HepG2 (cell line): ENCODE measurements around the gene RGMA.

ENCODE experiments used
- CEBPZ ChIP-seq: IDR thresholded peaks from 2 replicates; pipeline ENCODE4 v1.6.1; 2012; ENCODE audit warnings: low read length, improper control_type of control experiment
- FOXA1 ChIP-seq, 2 experiments: fragments of 450-650 bp in 1 of 2; sonication (generic) in 1 of 2; formaldehyde crosslinking in 1 of 2; IDR thresholded peaks; 2 replicates each; pipeline versions ENCODE4 v1.4.0 to v1.6.1; 2016 to 2020; ENCODE audit warnings: missing genetic modification reagents in 1 of 2
- FOXM1 ChIP-seq: sonication (generic); formaldehyde crosslinking; IDR thresholded peaks from 2 replicates; pipeline ENCODE4 v1.5.0; 2020; ENCODE audit warnings: missing genetic modification reagents
- HES4 ChIP-seq: sonication (generic); formaldehyde crosslinking; IDR thresholded peaks from 2 replicates; pipeline ENCODE4 v1.9.0; 2021; ENCODE audit warnings: mild to moderate bottlenecking, missing genetic modification reagents, borderline replicate concordance
- MAX ChIP-seq: IDR thresholded peaks from 2 replicates; pipeline ENCODE4 v1.6.1; 2012; ENCODE audit warnings: inconsistent platforms
- PLSCR1 ChIP-seq: sonication (generic); formaldehyde crosslinking; IDR thresholded peaks from 2 replicates; pipeline ENCODE4 v1.5.0; 2020; ENCODE audit warnings: missing genetic modification reagents, mild to moderate bottlenecking, borderline replicate concordance
- YY1 ChIP-seq: IDR thresholded peaks from 2 replicates; pipeline ENCODE4 v1.6.1; 2011; ENCODE audit warnings: low read length, low read depth, moderate library complexity, mild to moderate bottlenecking; ENCODE audit not compliant: insufficient read depth, insufficient replicate concordance
- ZNF282 ChIP-seq: fragments of 450-650 bp; IDR thresholded peaks from 2 replicates; pipeline ENCODE4 v1.6.1; 2018; ENCODE audit not compliant: partially characterized antibody
- ZNF501 ChIP-seq: sonication (generic); formaldehyde crosslinking; IDR thresholded peaks from 2 replicates; pipeline ENCODE4 v1.5.1; 2020; ENCODE audit warnings: mild to moderate bottlenecking, moderate library complexity, missing genetic modification reagents
- ZNF616 ChIP-seq: sonication (generic); formaldehyde crosslinking; IDR thresholded peaks from 2 replicates; pipeline ENCODE4 v1.5.0; 2020; ENCODE audit warnings: low read depth, mild to moderate bottlenecking, missing genetic modification reagents

GRCh38 chr15:93020976-93021772, 67.8 kb downstream of the RGMA start:
- TF ChIP-seq HES4, result no peak
- TF ChIP-seq FOXA1 (IDR thresholded peaks at IDR 0.05), result no peak
- TF ChIP-seq FOXA1 (CRISPR knock-in tag; IDR thresholded peaks at IDR 0.05), result no peak
- no peak for TF ChIP-seq YY1
- no peak for TF ChIP-seq PLSCR1 (CRISPR knock-in tag)
- TF ChIP-seq FOXM1 (CRISPR knock-in tag), result no peak
- TF ChIP-seq ZNF501 (CRISPR knock-in tag), result no peak
- TF ChIP-seq CEBPZ, result no peak
- no peak for TF ChIP-seq ZNF282
- TF ChIP-seq MAX, result no peak
- TF ChIP-seq ZNF616 (CRISPR knock-in tag), result no peak
